Effector memory CD8-positive, alpha-beta T cell (primary cell): ENCODE measurements around the gene SETDB2.

Experiments
- ATAC-seq: fragments of 150-1000 bp; cut with Tn5 transposase; replicated peaks from 2 replicates; pipeline ENCODE4 v1.10.0; 2021; ENCODE audit warnings: mild to moderate bottlenecking, moderate library complexity
- DNase-seq, 3 experiments: peaks; one replicate each; pipeline ENCODE4 v3.0.0; 2021
- H3K27ac Mint-ChIP-seq, 2 donors: one replicate each; pipeline ENCODE4 v1.8.0; 2022; ENCODE audit warnings: mild to moderate bottlenecking in 2 of 2, mixed read lengths in 2 of 2, moderate library complexity in 2 of 2
- H3K27me3 Mint-ChIP-seq, 2 donors: one replicate each; pipeline ENCODE4 v1.8.0; 2022; ENCODE audit warnings: mixed read lengths in 2 of 2
- H3K36me3 Mint-ChIP-seq: one replicate; pipeline ENCODE4 v1.8.0; 2022; ENCODE audit warnings: mild to moderate bottlenecking, moderate library complexity, mixed read lengths; ENCODE audit not compliant: insufficient read depth
- H3K4me1 Mint-ChIP-seq, 2 donors: one replicate each; pipeline ENCODE4 v1.8.0; 2022; ENCODE audit warnings: low read depth in 2 of 2, mixed read lengths in 2 of 2
- H3K4me3 Mint-ChIP-seq, 2 donors: one replicate each; pipeline ENCODE4 v1.8.0; 2022; ENCODE audit warnings: mild to moderate bottlenecking in 2 of 2, mixed read lengths in 2 of 2, moderate library complexity in 2 of 2
- H3K9me3 Mint-ChIP-seq, 2 donors: one replicate each; pipeline ENCODE4 v1.8.0; 2022; ENCODE audit warnings: mixed read lengths in 2 of 2

The SETDB2 gene

DNA sequence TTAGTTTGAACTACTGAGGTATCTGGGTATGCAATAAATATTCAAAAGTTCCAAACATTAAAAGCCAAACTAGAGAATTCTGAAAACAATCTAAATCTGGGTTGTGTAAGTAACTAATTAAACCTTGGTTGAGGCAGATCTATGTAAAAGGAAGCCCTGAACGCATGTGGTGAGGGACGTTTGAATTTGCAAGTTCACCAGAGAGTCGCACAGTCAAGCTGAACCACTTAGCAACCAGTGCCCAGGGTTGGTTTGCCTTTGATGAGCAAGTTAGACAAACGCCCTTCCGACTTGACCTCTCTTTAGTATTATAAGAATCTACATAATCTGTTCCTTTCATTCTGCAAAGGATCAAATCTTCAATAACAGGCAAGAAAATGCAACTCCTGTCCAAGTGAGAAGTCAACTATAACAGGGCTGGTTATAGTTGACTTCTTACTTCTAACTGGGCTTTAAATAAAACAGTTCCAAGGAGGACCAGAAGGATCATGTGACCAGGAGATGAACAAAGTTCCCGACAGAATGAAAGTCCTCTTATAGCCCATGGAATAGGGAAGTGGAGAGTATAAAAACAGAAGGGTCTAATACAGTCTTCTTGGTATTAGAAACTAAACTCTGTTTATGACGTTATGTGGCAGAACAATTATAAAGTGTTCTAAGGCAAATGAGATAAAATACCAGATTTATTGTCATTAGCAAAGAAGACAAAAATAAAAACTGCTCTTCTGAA is 92.2 kb downstream of the SETDB2 start:
- peak overlapping the region in 1 of 2 donors; percentile 8 for H3K27ac Mint-ChIP-seq
- no peaks in the 10 kb centered on the region for H3K27me3 Mint-ChIP-seq
- H3K4me1 Mint-ChIP-seq = peaks cover 2 to 4% of the 10 kb centered on the region in 2 donors
- H3K36me3 Mint-ChIP-seq = peaks cover 27% of the 10 kb centered on the region
- no peaks in the 10 kb centered on the region for H3K9me3 Mint-ChIP-seq
- ATAC-seq = no peak
- H3K4me3 Mint-ChIP-seq = no peak overlapping the region
- DNase-seq = no peak

- H3K27ac Mint-ChIP-seq = no peak overlapping the region
- H3K9me3 Mint-ChIP-seq = no peaks in the 10 kb centered on the region
These were observed 94.3 kb downstream of the SETDB2 start for GRCh38 chr13:49538404-49538803.

GRCh38 chr13:49539313-49539712 is 95.2 kb downstream of the SETDB2 start:
- no peak overlapping the region for H3K27ac Mint-ChIP-seq
- no peaks in the 10 kb centered on the region for H3K9me3 Mint-ChIP-seq
- DNase-seq (no peak), ATAC-seq (no peak)
- peak overlapping the region in 1 of 2 donors; percentile 36 for H3K4me3 Mint-ChIP-seq
- H3K4me1 Mint-ChIP-seq = peaks cover 2 to 4% of the 10 kb centered on the region in 2 donors
- H3K27me3 Mint-ChIP-seq = no peaks in the 10 kb centered on the region
- H3K36me3 Mint-ChIP-seq = peaks cover 40% of the 10 kb centered on the region

More at GRCh38 chr13:49538404-49538803, 94.3 kb downstream of the SETDB2 start:
- Mint-ChIP-seq H3K4me1 (peaks cover 2 to 4% of the 10 kb centered on the region in 2 donors), H3K27me3 (no peaks in the 10 kb centered on the region), H3K36me3 (peaks cover 40% of the 10 kb centered on the region), H3K4me3 (no peak overlapping the region)
- no peak for ATAC-seq
- no peak for DNase-seq

- Mint-ChIP-seq H3K27ac (no peak overlapping the region), H3K4me3 (no peak overlapping the region), H3K27me3 (no peaks in the 10 kb centered on the region), H3K9me3 (no peaks in the 10 kb centered on the region), H3K4me1 (peaks cover 2 to 4% of the 10 kb centered on the region in 2 donors), H3K36me3 (peaks cover 40% of the 10 kb centered on the region)
- DNase-seq (no peak), ATAC-seq (no peak)
These were observed 95.7 kb downstream of the SETDB2 start for GRCh38 chr13:49539746-49540145.

- H3K27me3 Mint-ChIP-seq = no peaks in the 10 kb centered on the region
- peaks cover 2 to 4% of the 10 kb centered on the region in 2 donors for H3K4me1 Mint-ChIP-seq
- H3K27ac Mint-ChIP-seq = peak overlapping the region in 1 of 2 donors; percentile 35
- peaks cover 42% of the 10 kb centered on the region for H3K36me3 Mint-ChIP-seq
- H3K4me3 Mint-ChIP-seq = peak overlapping the region; percentile 5 to 34
- no peaks in the 10 kb centered on the region for H3K9me3 Mint-ChIP-seq
- DNase-seq (no peak), ATAC-seq (no peak)
These were observed 96.5 kb downstream of the SETDB2 start for GRCh38 chr13:49540552-49540951.

DNA sequence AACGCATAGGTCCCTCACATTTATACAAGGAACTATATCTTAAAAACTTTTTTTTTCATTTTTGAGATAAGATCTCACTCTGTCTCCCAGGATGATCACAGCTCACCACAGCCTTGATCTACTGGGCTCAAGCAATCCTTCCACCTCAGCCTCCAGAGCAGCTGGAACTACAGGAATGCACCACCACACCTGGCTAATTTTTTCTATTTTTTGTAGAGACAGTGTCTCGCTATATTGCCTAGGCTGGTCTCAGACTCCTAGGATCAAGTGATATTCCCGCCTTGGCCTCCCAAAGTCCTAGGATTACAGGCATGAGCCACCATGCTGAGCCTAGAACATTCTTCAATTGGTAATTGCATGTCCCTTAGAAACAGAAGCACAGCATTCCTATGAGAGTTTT is 99.6 kb downstream of the SETDB2 start:
- no peaks in the 10 kb centered on the region for H3K9me3 Mint-ChIP-seq

More for the DNA sequence above, 99.6 kb downstream of the SETDB2 start:
- H3K4me1 Mint-ChIP-seq = peaks cover 1 to 4% of the 10 kb centered on the region in 2 donors
- DNase-seq (no peak), ATAC-seq (no peak)
- H3K27me3 Mint-ChIP-seq = no peaks in the 10 kb centered on the region
- no peak overlapping the region for H3K4me3 Mint-ChIP-seq
- no peak overlapping the region for H3K27ac Mint-ChIP-seq
- peaks cover 50% of the 10 kb centered on the region for H3K36me3 Mint-ChIP-seq
